ENCODE measurements around the gene ZNF524. TPM values are rescaled to one million over a fixed set of nuclear protein-coding genes. Genes with fewer than 3 reads are reported as not detected.

Gene ZNF524, protein sequence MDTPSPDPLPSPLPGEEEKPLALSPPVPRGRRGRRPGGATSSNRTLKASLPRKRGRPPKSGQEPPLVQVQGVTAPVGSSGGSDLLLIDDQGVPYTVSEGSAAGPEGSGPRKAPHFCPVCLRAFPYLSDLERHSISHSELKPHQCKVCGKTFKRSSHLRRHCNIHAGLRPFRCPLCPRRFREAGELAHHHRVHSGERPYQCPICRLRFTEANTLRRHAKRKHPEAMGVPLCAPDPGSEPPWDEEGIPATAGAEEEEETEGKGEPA
- 10 to 100 TPM in 2 of 3 donors, 1 to 10 TPM in 1; 9.2 to 12.6 (median 12.5) TPM for total RNA-seq
- 16.1 TPM for total RNA-seq (2013)

DNA sequence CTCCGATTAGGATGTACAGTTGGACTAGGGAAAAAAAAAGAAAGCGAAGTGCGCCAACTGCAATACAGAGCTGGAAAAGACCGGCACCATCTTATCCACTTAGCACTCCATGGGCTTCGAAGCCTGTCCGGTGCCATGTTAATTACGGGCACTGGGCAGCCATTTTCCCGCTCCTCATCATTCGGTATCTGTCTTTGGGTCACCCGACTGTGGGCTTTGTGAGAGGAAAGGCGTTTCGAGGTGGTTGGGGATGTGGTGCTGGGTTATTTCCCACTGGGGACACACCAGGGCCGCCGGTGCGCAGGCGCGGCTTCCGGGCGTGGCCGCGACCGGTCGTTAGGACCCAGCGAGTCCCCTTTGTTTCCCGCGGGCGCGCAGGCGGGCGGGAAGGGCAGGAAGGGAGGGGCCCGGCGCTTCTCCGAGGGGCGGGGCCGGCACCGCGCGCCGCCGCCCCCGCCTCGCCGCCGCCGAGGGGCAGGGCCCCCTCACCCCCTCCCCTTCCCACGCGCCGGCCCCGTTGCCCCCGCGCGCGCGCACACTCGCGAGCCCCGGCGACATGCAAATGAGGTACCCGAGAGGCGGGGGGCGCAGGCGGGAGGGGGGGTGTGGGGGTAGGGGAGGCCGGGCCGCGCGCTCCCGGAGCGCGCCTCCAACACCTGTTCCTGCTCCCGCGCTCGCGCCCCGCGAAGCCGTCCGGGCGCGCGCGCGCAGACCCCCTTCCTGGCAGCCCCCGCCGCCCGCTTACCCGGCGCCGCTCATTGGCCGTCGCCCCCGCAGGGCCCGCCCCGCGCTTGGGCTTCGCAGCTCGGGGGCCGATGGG is at the start of gene ZNF524:
TSS of gene ZNF524 (plus strand) at position 447 of the 820 bp plus-strand sequence. CDS start 1,825 bp downstream, outside the sequence.
- peak within 1 kb of the TSS; percentile 94 for H3K4me3 ChIP-seq (ENCODE audit: low read length)
- H3K4me1 ChIP-seq (ENCODE audit: control insufficient read depth, insufficient read depth, low read length) = peaks cover 29% of the 10 kb centered on the region
- DNase-seq (peak; percentile 80 to 93), ATAC-seq (peak; percentile 59 to 74 (median 65))
- no peaks in the 10 kb centered on the region for H3K9me3 Mint-ChIP-seq
- peak within 1 kb of the TSS; percentile 96 for H3K4me3 Mint-ChIP-seq
- peak within 1 kb of the TSS; percentile 96 to 99 for H3K27ac Mint-ChIP-seq
- H3K4me1 Mint-ChIP-seq = peaks cover 29 to 44% of the 10 kb centered on the region in 2 donors
- no peaks in the 10 kb centered on the region for H3K27me3 ChIP-seq (ENCODE audit: control insufficient read depth, insufficient read depth, low read length)
- TF ChIP-seq, protein P1, sequence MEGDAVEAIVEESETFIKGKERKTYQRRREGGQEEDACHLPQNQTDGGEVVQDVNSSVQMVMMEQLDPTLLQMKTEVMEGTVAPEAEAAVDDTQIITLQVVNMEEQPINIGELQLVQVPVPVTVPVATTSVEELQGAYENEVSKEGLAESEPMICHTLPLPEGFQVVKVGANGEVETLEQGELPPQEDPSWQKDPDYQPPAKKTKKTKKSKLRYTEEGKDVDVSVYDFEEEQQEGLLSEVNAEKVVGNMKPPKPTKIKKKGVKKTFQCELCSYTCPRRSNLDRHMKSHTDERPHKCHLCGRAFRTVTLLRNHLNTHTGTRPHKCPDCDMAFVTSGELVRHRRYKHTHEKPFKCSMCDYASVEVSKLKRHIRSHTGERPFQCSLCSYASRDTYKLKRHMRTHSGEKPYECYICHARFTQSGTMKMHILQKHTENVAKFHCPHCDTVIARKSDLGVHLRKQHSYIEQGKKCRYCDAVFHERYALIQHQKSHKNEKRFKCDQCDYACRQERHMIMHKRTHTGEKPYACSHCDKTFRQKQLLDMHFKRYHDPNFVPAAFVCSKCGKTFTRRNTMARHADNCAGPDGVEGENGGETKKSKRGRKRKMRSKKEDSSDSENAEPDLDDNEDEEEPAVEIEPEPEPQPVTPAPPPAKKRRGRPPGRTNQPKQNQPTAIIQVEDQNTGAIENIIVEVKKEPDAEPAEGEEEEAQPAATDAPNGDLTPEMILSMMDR (IDR thresholded peaks at IDR 0.05) = no peak
- H3K9me3 ChIP-seq (ENCODE audit: control insufficient read depth, insufficient read depth, low read length) = no peaks in the 10 kb centered on the region
- peak within 1 kb of the TSS; percentile 100 for H3K27ac ChIP-seq (ENCODE audit: low read length)
- H3K27me3 Mint-ChIP-seq (ENCODE audit: low read depth in 2 of 2) = no peaks in the 10 kb centered on the region
- under 1% methylated on average over 86 of the region's 97 CpGs for WGBS (ENCODE audit: insufficient coverage)
- H3K36me3 ChIP-seq (ENCODE audit: control insufficient read depth, insufficient read depth, low read length) = peaks cover 4% of the 10 kb centered on the region
- intact Hi-C loops (cut with micrococcal nuclease) = loop anchor here (1.0 kb wide), 3 partner anchors 13 to 124 kb away; partner anchors contain the start of genes ZNF628 and ZNF784
- no peaks in the 10 kb centered on the region for H3K36me3 Mint-ChIP-seq

DNA sequence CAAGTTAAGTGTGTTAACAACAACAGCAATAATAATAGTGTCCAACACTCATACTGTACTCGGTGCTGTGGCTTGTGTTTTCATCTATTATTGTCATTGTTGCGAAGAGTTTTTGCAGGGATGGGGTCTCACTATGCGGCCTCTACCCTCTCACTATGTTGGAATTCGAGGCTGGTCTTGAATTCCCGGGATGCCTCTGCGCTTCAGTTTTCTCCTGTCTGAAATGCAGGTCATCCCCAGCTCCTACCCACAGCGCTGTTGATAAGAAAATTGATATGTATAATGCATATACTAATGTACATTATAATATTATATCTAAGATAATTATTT is 49.8 kb upstream of the ZNF524 start:
- H3K4me1 ChIP-seq (ENCODE audit: control insufficient read depth, insufficient read depth, low read length) = no peaks in the 10 kb centered on the region
- no peak overlapping the region for H3K4me3 ChIP-seq (ENCODE audit: low read length)
- Mint-ChIP-seq H3K4me1 (no peaks in the 10 kb centered on the region), H3K36me3 (no peaks in the 10 kb centered on the region), H3K27ac (no peak overlapping the region), H3K9me3 (no peaks in the 10 kb centered on the region), H3K4me3 (no peak overlapping the region), H3K27me3 (ENCODE audit: low read depth in 2 of 2) (peaks cover 12 to 27% of the 10 kb centered on the region in 2 donors)
- no peaks in the 10 kb centered on the region for H3K36me3 ChIP-seq (ENCODE audit: control insufficient read depth, insufficient read depth, low read length)
- 87% methylated on average over 5 of the region's 7 CpGs for WGBS (ENCODE audit: insufficient coverage)
- ATAC-seq = no peak
- intact Hi-C loops (cut with micrococcal nuclease) = no loop called here
- DNase-seq = no peak
- H3K27ac ChIP-seq (ENCODE audit: low read length) = no peak overlapping the region
- TF ChIP-seq, protein P1 (IDR thresholded peaks at IDR 0.05) = no peak
- H3K27me3 ChIP-seq (ENCODE audit: control insufficient read depth, insufficient read depth, low read length) = peaks cover 6% of the 10 kb centered on the region
- H3K9me3 ChIP-seq (ENCODE audit: control insufficient read depth, insufficient read depth, low read length) = no peaks in the 10 kb centered on the region

DNA sequence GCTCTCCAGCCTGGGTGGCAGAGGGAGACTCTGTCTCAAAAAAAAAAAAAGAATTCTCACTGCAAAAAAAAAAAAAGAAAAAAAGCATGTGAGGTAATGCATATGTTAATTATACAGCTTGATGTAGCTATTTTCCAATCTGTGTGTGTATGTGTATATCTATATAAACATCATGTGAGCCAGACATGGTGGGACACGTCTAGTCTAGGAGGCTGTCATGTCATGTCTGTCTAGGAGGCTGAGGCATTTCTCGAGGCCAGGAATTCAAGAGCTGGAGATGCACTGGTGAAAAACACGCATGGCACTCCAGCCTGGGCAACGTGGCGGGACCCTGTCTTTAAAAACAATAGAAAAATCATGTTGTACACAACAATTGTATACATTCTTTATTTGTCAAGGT is 47.9 kb upstream of the ZNF524 start:
- H3K4me1 Mint-ChIP-seq = no peaks in the 10 kb centered on the region

More for the DNA sequence above, 47.9 kb upstream of the ZNF524 start:
- ATAC-seq (no peak), DNase-seq (no peak)
- H3K36me3 ChIP-seq (ENCODE audit: control insufficient read depth, insufficient read depth, low read length) = no peaks in the 10 kb centered on the region
- no peaks in the 10 kb centered on the region for H3K36me3 Mint-ChIP-seq
- H3K9me3 ChIP-seq (ENCODE audit: control insufficient read depth, insufficient read depth, low read length) = no peaks in the 10 kb centered on the region
- TF ChIP-seq, protein P1 (IDR thresholded peaks at IDR 0.05) = no peak
- no peak overlapping the region for H3K27ac Mint-ChIP-seq
- peaks cover 4% of the 10 kb centered on the region for H3K27me3 ChIP-seq (ENCODE audit: control insufficient read depth, insufficient read depth, low read length)
- H3K9me3 Mint-ChIP-seq = no peaks in the 10 kb centered on the region
- H3K27me3 Mint-ChIP-seq (ENCODE audit: low read depth in 2 of 2) = peaks cover 12 to 20% of the 10 kb centered on the region in 2 donors
- whole genome bisulfite sequencing (ENCODE audit: insufficient coverage) = 91% methylated on average over 5 of the region's 5 CpGs
- intact Hi-C loops (cut with micrococcal nuclease) = no loop called here
- H3K4me3 ChIP-seq (ENCODE audit: low read length) = no peak overlapping the region
- no peak overlapping the region for H3K4me3 Mint-ChIP-seq
- no peaks in the 10 kb centered on the region for H3K4me1 ChIP-seq (ENCODE audit: control insufficient read depth, insufficient read depth, low read length)
- H3K27ac ChIP-seq (ENCODE audit: low read length) = no peak overlapping the region
